ENCODE data around the gene ZNF488. TPM values are rescaled to one million over a fixed set of nuclear protein-coding genes. Genes with fewer than 3 reads are reported as not detected.

The ZNF488 gene
- total RNA-seq, 4 donors from 2014 or later, result 0.12 to 0.47 TPM; not detected in 2

GRCh38 chr10:47380341-47381102 lies 3.6 kb downstream of the ZNF488 start:
- Histone ChIP-seq H3K27me3 (peaks cover 40% of the 10 kb centered on the region), H3K9me3 (no peaks in the 10 kb centered on the region), H3K4me3 (no peak overlapping the region), H3K27ac (no peak overlapping the region), H3K4me1 (peaks cover 0 to 14% (median 3%) of the 10 kb centered on the region in 3 donors), H3K36me3 (no peaks in the 10 kb centered on the region)
- WGBS, 2 donors (ENCODE audit: low coverage in 1 of 2), result 58 to 66% methylated on average over 3 to 4 of the region's 8 CpGs
- no peak for ATAC-seq
- TF ChIP-seq, protein P1, sequence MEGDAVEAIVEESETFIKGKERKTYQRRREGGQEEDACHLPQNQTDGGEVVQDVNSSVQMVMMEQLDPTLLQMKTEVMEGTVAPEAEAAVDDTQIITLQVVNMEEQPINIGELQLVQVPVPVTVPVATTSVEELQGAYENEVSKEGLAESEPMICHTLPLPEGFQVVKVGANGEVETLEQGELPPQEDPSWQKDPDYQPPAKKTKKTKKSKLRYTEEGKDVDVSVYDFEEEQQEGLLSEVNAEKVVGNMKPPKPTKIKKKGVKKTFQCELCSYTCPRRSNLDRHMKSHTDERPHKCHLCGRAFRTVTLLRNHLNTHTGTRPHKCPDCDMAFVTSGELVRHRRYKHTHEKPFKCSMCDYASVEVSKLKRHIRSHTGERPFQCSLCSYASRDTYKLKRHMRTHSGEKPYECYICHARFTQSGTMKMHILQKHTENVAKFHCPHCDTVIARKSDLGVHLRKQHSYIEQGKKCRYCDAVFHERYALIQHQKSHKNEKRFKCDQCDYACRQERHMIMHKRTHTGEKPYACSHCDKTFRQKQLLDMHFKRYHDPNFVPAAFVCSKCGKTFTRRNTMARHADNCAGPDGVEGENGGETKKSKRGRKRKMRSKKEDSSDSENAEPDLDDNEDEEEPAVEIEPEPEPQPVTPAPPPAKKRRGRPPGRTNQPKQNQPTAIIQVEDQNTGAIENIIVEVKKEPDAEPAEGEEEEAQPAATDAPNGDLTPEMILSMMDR (IDR thresholded peaks at IDR 0.05), result no peak
- TF ChIP-seq POLR2A (IDR thresholded peaks at IDR 0.05), result no peak
- no peak for TF ChIP-seq EP300 (IDR thresholded peaks at IDR 0.05)
- no peak for TF ChIP-seq POLR2AphosphoS5 (IDR thresholded peaks at IDR 0.05)

GRCh38 chr10:47379901-47380300 lies 4.2 kb downstream of the ZNF488 start:
- Histone ChIP-seq H3K36me3 (no peaks in the 10 kb centered on the region), H3K4me1 (peaks cover 0 to 17% (median 8%) of the 10 kb centered on the region in 3 donors), H3K9me3 (no peaks in the 10 kb centered on the region), H3K27ac (no peak overlapping the region), H3K27me3 (peaks cover 40% of the 10 kb centered on the region), H3K4me3 (no peak overlapping the region)
- no peak for ATAC-seq
- 69 to 76% methylated on average over 7 to 9 of the region's 11 CpGs for WGBS, 2 donors (ENCODE audit: low coverage in 1 of 2)
- TF ChIP-seq, protein P1 (IDR thresholded peaks at IDR 0.05), result no peak
- TF ChIP-seq EP300 (IDR thresholded peaks at IDR 0.05) (no peak), POLR2AphosphoS5 (IDR thresholded peaks at IDR 0.05) (no peak), POLR2A (IDR thresholded peaks at IDR 0.05) (no peak)

- Histone ChIP-seq H3K27ac (no peak overlapping the region), H3K4me3 (no peak overlapping the region), H3K4me1 (peaks cover 0 to 17% (median 11%) of the 10 kb centered on the region in 3 donors), H3K27me3 (peaks cover 40% of the 10 kb centered on the region), H3K9me3 (no peaks in the 10 kb centered on the region), H3K36me3 (no peaks in the 10 kb centered on the region)
- TF ChIP-seq EP300 (IDR thresholded peaks at IDR 0.05) (no peak), POLR2A (IDR thresholded peaks at IDR 0.05) (no peak), POLR2AphosphoS5 (IDR thresholded peaks at IDR 0.05) (no peak)
- TF ChIP-seq, protein P1 (IDR thresholded peaks at IDR 0.05), result no peak
- ATAC-seq, result no peak
- 86% methylated on average over 5 of the region's 7 CpGs for WGBS, 2 donors (ENCODE audit: low coverage in 1 of 2)
Measured at GRCh38 chr10:47379445-47379785, 4.7 kb downstream of the ZNF488 start.

- Histone ChIP-seq H3K4me1 (peaks cover 0 to 16% (median 8%) of the 10 kb centered on the region in 3 donors), H3K4me3 (no peak overlapping the region), H3K27ac (no peak overlapping the region), H3K9me3 (no peaks in the 10 kb centered on the region), H3K36me3 (no peaks in the 10 kb centered on the region), H3K27me3 (peaks cover 40% of the 10 kb centered on the region)
- TF ChIP-seq POLR2A (IDR thresholded peaks at IDR 0.05) (no peak), POLR2AphosphoS5 (IDR thresholded peaks at IDR 0.05) (no peak), EP300 (IDR thresholded peaks at IDR 0.05) (no peak)
- TF ChIP-seq, protein P1 (IDR thresholded peaks at IDR 0.05), result no peak
- 80 to 82% methylated on average over 9 to 12 of the region's 15 CpGs for WGBS, 2 donors (ENCODE audit: low coverage in 1 of 2)
- no peak for ATAC-seq
Measured at GRCh38 chr10:47378606-47379444, 5.3 kb downstream of the ZNF488 start.

All from gastroesophageal sphincter (tissue), 4 donors.